ENCODE results near the gene REV3L. TPM values are rescaled to one million over a fixed set of nuclear protein-coding genes. Genes with fewer than 3 reads are reported as not detected.

The REV3L gene
- total RNA-seq, 1 experiment from 2014 or later = 5.3 TPM

DNA sequence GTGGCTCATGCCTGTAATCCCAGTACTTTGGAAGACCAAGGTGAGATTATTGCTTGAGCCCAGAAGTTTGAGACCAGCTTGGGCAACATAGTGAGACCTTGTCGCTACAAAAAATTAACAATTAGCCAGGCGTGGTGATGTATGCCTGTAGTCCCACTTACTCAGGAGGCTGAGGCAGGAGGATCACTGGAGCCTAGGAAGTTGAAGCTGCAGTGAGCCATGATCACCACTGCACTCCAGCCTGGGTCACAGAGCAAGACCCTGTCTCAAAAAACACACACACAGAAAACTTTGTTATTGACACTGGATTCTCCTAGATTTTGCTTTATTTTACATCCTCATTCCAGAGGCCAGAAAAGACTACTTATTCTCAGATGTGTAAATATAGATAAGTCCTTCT lies 9.5 kb upstream of the REV3L start:
- Mint-ChIP-seq H3K27ac (peak overlapping the region in 1 of 3 experiments; percentile 40; a peak in 1 of 7 replicates), H3K4me1 (peaks cover 11% of the 10 kb centered on the region in 2 experiments), H3K36me3 (ENCODE audit: insufficient read depth in 1 of 3, low read depth in 3 of 3) (peaks cover 2 to 11% (median 4%) of the 10 kb centered on the region in 3 experiments; a peak in 3 of 7 replicates), H3K4me3 (no peak overlapping the region), H3K27me3 (ENCODE audit: low read depth) (no peaks in the 10 kb centered on the region), H3K9me3 (no peaks in the 10 kb centered on the region)
- H3K18ac ChIP-seq (ENCODE audit: insufficient read length, low read depth, low read length) = no peak overlapping the region
- H2BK5ac ChIP-seq (ENCODE audit: insufficient read length, low read length) = no peak overlapping the region
- WGBS (ENCODE audit: extremely low coverage, insufficient read length, low lambda C conversion rate) = no CpG with 5 or more reads among the region's 2 CpGs
- H4K8ac ChIP-seq (replicated peaks; ENCODE audit: insufficient read length, low read depth, low read length) = no peak overlapping the region
- no peaks in the 10 kb centered on the region for H3K79me1 ChIP-seq (ENCODE audit: insufficient read depth, low read depth, low read length, poor library complexity, severe bottlenecking)
- no peak overlapping the region for H2BK12ac ChIP-seq (ENCODE audit: insufficient read length, low read depth, low read length)
- no peak overlapping the region for H3K56ac ChIP-seq (ENCODE audit: insufficient read length, low read depth, low read length)
- H4K20me1 ChIP-seq (ENCODE audit: control insufficient read depth, insufficient read depth, insufficient read length) = no peaks in the 10 kb centered on the region
- 0 out of 2 replicates have a peak, but pooled peaks cover 3% of the 10 kb centered on the region for H3K4me1 ChIP-seq (ENCODE audit: insufficient read depth, low read length)
- no peak overlapping the region for H3K23ac ChIP-seq (ENCODE audit: insufficient read length, low read depth, low read length)
- H3K23me2 ChIP-seq (ENCODE audit: insufficient read length, low read depth, low read length, poor library complexity, severe bottlenecking) = no peaks in the 10 kb centered on the region
- H3K27ac ChIP-seq (ENCODE audit: insufficient read length, low read depth, low read length) = no peak overlapping the region
- TF ChIP-seq, protein P1, sequence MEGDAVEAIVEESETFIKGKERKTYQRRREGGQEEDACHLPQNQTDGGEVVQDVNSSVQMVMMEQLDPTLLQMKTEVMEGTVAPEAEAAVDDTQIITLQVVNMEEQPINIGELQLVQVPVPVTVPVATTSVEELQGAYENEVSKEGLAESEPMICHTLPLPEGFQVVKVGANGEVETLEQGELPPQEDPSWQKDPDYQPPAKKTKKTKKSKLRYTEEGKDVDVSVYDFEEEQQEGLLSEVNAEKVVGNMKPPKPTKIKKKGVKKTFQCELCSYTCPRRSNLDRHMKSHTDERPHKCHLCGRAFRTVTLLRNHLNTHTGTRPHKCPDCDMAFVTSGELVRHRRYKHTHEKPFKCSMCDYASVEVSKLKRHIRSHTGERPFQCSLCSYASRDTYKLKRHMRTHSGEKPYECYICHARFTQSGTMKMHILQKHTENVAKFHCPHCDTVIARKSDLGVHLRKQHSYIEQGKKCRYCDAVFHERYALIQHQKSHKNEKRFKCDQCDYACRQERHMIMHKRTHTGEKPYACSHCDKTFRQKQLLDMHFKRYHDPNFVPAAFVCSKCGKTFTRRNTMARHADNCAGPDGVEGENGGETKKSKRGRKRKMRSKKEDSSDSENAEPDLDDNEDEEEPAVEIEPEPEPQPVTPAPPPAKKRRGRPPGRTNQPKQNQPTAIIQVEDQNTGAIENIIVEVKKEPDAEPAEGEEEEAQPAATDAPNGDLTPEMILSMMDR (conservative IDR thresholded peaks at IDR 0.05) = no peak
- no peak overlapping the region for H3K14ac ChIP-seq (ENCODE audit: insufficient read depth, low read length)
- no peak for DNase-seq
- no peak overlapping the region for H2AK5ac ChIP-seq (ENCODE audit: insufficient read length, low read length)
- H2BK15ac ChIP-seq (ENCODE audit: low read depth, low read length) = no peak overlapping the region
- H3K27me3 ChIP-seq (ENCODE audit: insufficient read depth, low read length) = no peaks in the 10 kb centered on the region
- no peaks in the 10 kb centered on the region for H3K9me3 ChIP-seq (ENCODE audit: control insufficient read depth, low read depth, low read length)
- H2BK120ac ChIP-seq (ENCODE audit: low read depth, low read length, poor library complexity, severe bottlenecking) = no peak overlapping the region
- no peaks in the 10 kb centered on the region for H3K79me2 ChIP-seq (ENCODE audit: insufficient read depth, low read length)
- no peak overlapping the region for H3T11ph ChIP-seq (ENCODE audit: low read length)
- no peak overlapping the region for H3K9ac ChIP-seq (ENCODE audit: extremely low read depth, insufficient read length, low read length)
- no peak overlapping the region for H2AFZ ChIP-seq (ENCODE audit: low read length)
- no peak overlapping the region for H2BK20ac ChIP-seq (ENCODE audit: low read depth, low read length, poor library complexity, severe bottlenecking)
- no peak overlapping the region for H3K4me2 ChIP-seq (ENCODE audit: insufficient read depth, insufficient read length, low read length)
- no peak overlapping the region for H3K4ac ChIP-seq (ENCODE audit: low read depth, low read length)
- H4K91ac ChIP-seq (ENCODE audit: insufficient read length, low read depth, low read length) = no peak overlapping the region
- H4K5ac ChIP-seq (ENCODE audit: insufficient read length, low read depth, low read length) = no peak overlapping the region

Data from H9 (cell line).